Suppressor macrophage treated with lipopolysaccharide for 4 hours (primary cell): ENCODE data around the gene STYK1.
"Not testable (repeated sequence)": the region's sequence is repeated elsewhere in the genome, so short reads cannot be mapped to it uniquely, and the experiment has no call there.

ENCODE experiments used
- DNase-seq: peaks from one replicate; pipeline ENCODE4 v3.0.0-alpha.2; 2020

STYK1 gene

DNA sequence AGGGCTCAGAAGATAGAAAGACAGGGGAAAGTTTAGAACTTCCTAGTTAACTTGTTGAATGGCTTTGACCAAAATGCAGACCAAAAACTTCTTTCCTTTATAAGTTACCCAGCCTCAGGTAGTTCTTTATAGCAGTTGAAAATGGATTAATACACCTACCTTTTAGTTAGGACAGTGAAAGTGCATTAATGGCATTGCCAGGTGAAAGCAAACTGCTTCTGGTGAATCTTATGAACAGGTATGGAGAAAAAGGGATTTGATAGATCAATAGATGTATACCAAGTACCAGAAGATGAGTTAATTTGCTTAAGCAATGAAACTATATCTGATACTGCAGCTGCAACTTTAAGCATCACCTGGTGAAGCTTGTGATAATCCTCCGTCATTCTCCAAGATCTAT, 14.2 kb upstream of the STYK1 start:
- no peak for DNase-seq

DNA sequence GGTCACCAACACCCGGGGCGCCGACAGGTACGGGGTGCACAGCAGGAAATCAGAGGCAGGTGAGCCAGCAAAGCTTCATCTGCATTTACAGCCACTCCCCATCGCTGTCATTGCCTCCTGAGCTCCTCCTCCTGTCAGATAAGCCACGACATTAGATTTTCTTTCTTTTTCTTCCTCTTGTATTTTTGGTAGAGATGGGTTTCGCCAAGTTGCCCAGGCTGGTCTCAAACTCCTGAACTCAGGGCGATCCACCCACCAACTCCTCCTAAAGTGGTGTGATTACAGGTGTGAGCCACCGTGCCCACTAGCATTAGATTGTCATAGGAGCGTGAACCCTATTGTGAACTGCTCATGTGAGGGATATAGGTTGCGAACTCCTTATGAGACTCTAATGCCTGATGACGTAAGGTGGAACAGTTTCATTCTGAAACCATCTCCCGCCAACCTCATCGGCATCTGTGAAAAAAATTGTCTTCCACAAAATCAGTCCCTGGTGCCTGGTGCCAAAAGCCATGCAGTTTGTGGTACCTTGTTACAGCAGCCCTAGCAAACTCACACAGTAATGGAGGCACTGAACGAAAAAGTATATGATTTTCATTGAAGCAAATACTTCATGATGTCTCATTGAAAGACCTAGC, 1.5 kb downstream of the STYK1 start:
- no peak for DNase-seq

DNA sequence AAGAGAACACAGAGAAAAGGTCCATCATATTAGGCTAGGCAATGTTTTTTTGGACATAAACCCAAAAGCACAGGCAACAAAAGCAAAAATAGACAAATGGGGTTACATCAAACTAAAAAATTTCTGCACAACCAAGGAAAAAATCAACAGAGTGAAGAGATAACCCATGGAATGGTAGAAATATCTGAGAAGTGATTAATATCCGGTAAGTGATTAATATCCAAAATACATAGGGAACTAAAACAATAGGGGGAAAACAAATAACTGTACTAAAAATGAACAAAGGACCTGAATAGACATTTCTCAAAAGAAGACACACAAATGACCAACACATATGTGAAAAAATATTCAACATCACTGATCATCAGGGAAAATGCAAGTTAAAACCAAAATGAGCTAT, 4.3 kb downstream of the STYK1 start:
- no peak for DNase-seq

DNA sequence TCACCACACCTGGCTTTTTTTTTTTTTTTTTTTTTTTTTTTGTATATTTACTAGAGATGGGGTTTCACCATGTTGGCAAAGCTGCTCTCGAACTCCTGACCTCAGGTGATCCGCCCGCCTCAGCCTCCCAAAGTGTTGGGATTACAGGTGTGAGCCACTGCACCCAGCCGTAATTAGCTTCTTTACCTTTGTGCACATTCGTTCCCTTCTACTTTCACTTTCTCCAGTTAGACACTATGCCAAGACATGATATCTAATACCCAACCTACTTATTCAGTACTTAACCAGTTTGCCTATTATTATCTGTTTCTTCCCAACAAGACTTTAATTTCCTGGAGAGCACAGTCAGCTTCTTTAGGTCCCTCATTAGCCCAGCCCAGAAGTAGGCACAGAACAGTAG, 5.3 kb downstream of the STYK1 start:
- DNase-seq = no peak

DNA sequence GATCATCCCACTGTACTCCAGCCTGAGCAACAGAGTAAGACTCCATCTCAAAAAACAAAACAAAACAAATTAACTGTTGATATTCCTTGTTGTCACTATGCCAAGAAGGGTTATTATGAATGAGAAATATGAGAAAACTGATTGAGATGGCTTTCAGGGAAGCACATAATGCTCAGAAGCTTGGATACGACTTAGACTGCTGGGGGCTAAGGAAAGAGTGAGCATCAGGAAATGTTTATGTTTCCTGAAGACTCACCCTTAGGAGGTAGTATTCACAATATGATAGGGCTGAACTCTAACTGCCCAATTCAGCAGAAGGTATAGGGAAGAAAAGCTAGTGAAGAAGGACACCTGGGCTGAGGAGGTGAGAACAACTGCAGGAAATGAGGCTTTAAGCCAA, 6.3 kb downstream of the STYK1 start:
- no peak for DNase-seq

DNA sequence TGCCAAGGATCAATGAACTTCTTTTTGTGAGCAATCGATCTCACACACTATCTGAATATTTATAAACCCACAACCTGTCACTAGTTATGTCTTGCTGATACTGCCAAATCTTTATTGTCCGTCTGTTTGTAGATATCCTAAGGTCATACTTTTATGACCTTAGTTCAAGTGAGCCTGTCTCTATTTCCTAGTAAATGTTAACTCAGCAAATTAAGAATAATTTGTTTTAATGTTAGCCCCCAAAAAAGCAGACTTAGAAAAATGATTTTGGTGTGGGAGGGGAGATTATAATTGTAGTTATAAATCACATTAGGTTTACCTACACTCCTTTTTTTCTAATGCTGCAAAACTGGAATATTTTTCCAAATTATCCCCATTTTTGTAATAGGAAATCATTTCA, 9.4 kb downstream of the STYK1 start:
- no peak for DNase-seq

DNA sequence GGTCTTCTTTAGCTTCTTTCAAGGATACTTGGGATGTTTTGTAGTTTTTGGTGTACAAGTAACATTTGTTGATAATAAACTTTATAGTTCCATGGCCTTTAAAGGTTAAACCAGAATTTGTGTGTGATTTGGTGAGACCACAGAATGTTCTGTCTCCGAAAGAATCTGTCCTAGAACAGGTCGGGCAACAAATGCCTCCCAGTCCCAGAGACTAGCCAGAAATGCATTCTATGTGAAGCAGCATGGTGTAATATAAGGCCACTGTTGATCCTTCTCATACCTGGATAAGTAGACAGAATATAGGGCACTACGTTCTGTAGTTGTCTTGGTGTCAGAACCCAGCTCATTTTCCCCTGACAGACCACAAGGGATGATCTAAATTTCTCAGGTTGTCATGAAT, 10.0 kb downstream of the STYK1 start:
- no peak for DNase-seq

DNA sequence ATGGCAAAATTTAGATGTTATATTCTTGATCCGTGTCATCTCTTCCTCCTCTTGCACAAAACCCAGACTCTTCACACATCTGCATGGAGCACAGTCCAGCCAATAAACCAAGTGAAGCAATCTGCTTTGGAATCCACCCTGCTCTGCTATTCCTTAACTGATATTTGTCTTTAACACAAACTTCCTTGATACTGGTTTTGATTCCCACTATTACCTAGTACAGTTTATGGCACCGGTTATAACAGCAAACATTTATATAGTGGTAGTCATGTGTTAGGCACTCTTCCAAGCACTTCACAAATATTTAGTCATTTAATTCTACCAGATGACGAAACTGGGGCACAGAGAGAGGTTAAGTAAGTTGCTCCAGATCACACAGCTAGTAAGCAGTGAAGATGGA, 12.5 kb downstream of the STYK1 start:
- DNase-seq = no peak

DNA sequence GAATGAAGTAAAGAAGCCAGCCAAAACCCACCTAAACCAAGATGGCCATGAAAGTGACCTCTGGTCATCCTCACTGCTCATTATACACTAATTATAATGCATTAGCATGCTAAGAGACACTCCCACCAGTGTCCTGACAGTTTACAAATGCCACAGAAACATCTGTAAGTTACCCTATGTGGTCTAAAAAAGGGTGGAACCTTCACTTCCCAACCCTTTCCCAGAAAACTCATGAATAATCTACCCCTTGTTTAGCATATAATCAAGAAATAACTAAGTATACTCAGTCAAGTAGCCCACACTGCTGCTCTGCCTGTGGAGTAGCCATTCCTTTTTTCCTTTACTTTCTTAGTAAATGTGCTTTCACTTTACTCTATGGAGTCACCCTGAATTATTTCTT, 19.8 kb downstream of the STYK1 start:
- DNase-seq = no peak

DNA sequence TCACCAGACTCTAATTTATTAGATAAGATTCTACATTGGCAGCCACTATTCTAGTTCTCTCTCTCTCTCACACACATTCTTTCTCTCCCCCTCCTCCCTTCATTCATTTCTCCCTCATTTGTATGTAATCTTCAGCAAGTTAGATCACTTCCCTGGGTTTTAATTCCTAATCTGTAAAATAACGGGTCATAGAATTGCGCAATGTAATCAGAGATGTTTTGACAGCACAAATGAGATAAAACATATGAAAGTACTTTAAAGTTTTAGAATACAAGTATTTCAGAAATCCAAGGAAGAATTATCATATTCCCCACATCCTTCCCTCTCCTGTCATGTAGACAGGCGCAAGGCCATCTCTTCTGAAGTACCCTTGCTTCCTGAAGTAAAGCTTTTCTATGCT, 21.7 kb downstream of the STYK1 start:
- no peak for DNase-seq

DNA sequence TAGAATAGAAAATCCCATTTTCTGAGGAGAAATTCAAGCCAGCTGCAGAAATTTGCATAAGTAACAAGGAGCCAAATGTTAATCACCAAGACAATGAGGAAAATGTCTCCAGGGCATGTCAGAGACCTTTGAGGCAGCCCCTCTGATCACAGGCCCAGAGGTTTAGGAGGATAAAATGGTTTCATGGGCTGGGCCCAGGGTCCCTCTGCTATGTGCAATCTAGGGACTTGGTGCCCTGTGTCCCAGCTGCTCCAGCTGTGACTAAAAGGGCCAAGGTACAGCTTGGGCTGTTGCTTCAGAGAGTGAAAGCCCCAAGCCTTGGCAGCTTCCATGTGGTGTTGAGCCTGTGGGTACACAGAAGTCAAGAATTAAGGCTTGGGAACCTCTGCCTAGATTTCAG, 27.3 kb downstream of the STYK1 start:
- DNase-seq = not testable (repeated sequence)

DNA sequence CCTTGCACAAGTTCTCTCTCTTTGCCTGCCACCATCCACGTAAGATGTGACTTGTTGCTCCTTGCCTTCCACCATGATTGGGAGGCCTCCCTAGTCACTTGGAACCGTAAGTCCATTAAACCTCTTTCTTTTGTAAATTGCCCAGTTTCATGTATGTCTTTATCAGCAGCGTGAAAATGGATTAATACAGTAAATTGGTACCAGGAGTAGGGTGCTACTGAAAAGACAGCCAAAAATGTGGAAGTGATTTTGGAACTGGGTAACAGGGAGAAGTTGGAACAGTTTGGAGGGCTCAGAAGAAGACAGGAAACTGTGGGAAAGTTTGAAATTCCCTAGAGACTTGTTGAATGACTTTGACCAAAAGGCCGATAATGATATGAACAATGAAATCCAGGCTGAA, 27.9 kb downstream of the STYK1 start:
- DNase-seq = no peak

DNA sequence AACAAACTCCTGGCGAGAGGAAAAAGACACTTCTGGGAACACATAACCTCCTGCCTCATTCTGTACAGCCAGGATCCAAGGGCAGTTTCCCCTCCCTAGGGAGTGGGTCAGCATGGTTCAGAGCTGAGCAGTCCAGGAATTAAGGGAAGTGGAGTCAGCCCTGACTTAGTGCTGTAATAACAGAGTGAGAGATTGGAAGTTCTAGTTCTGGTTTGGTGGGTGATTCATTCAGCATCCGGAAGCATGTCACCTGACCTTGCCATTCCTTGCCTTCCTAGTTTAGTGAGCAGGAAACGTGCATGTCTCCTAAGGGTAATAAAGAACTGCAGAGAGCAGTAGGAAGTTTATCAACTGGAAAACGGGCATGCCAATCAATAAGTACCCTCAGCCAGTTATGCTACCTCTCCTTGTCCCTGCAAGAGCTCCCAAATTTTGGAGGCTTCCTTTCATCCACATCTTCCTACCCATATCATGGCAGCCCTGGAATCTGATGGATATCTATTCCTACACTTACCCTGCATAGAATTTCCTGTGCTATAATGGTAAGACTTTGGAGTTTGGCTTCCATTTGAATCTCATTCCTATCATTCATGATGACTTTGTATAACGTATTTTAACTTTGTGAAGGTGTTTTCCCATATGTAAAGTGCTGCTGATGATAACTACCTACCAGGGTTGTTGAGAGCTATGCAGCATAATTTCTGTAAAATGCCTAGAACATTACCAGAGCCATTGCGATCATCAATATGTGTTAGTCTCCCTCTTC, 31.9 kb downstream of the STYK1 start:
- no peak for DNase-seq

DNA sequence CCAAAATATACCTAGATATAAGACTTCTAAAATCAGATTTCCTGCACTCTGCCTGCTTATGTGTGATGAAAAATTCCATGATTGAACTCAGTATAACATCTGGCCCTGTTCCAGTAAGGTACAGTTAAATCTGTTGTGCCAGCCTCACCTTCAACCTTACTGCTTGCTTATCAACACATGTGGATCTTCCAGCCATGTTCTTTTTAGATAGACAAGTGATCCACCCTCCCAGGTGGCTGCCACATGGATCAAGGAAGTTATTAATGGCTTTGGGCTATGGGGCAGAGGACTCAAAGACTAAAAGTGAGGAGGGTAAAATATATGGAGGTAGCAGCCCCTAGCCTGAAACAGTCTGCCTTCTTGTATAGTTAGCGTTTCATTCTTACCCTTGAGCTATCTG, 35.1 kb downstream of the STYK1 start:
- no peak for DNase-seq

DNA sequence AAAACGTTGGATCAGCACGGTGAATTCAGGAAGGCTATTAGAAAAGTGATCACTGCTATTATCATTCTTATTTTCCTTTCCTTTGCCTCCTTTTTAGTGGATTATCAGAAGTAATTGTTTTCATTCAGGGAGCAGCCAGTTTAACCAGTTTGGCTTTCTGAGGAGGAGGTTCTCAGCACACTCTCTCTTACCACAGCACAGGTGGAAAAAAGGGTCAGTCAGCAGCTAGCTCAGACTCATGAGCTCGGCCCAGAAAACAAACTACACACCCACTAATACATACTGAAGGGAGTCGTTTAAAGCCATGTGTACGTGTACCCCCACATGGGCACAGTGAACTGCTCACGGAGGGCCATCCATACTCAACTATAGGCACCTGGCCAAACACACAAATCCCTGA, 37.2 kb downstream of the STYK1 start:
- no peak for DNase-seq

DNA sequence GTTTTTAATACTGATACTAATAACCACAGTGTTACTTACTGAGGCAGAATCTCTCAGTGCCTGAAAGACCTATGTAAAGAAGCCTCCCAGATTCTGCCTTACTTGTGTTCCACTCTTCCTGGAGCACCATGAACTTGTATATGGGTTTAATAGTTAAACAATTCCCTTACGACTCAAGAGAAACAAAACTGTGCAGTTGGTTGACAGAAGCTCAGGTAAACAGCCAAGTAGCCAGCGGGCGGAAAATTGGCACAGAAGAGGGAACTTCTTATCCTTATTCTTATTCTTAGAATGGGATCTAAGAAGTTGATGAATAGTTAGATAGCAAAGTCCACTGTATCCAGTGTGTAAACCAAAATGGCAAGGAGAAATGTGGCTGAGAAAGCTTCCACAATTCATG, 37.7 kb downstream of the STYK1 start:
- no peak for DNase-seq

DNA sequence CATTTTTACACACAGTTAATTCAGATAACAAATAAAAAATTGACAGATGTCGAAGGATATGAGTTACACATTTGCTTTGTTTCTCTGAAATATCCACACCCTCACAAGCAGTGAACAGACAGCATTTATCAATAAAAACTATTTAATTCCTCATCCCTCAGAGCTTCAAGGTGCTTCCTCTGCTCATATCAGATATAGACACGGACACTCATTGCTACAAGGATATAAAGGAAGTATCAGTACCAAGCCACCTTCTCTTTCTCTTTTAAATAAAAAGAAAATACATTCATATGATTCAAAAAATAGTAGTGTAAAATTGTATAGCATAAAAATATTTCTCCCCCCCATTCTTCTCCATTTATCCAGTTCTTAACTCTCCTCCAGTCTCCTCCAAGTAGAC, 38.5 kb downstream of the STYK1 start:
- no peak for DNase-seq

DNA sequence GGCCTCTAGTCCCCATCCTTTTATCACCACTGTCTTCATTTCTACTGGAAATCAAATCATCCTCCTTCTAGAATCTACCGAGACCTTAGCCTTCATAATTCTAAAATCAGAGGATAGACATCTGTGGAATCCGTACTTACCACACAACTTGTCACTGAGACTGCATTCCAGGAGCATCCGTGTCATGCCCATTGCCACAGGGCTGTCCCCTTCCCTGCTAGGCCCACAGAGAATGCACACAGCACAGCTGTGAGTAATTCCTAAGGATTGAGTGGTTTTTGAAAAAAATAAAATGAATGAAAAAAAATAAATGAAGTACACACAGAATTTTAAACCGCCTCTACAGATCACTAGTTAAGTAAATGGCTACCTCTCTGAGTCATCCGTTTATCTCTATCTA, 39.4 kb downstream of the STYK1 start:
- DNase-seq = no peak

DNA sequence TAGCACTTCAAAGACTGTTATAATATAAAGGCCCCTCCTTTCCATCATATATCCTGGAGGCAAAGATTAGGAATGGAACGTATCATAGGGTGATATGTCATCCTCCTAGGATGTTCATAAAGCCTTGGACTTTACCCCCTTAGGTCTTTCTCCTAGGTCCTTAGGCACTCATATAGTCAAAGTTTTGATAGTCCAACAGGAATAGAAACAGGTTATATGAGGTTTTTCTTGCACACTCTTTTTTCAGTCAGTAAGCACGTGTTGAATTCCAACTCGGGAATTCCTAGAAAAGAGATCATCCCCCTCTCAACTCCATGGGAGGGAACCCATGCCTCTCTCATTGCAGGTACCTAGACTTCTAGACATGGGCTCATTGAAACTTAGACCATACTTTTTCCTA, 40.3 kb downstream of the STYK1 start:
- no peak for DNase-seq

DNA sequence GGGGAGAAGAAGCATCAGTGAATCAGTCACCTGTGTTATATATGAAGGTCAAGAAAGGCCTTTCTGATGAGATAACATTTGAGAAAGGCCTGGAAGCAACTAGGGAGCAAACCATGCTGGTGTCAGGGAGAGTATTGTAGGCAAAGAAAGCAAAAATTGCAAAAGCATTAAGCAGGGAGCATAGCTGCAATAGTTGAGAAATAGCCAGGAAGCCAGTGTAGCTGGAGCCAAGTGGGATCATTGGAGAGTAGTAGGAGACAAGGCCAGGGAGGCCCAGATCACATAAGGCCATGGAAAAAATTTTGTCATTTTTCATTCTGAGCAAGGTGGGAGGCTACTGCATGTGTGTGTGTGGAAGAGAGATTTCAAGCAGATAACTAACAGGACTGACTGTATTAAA, 41.6 kb downstream of the STYK1 start:
- DNase-seq = no peak

DNA sequence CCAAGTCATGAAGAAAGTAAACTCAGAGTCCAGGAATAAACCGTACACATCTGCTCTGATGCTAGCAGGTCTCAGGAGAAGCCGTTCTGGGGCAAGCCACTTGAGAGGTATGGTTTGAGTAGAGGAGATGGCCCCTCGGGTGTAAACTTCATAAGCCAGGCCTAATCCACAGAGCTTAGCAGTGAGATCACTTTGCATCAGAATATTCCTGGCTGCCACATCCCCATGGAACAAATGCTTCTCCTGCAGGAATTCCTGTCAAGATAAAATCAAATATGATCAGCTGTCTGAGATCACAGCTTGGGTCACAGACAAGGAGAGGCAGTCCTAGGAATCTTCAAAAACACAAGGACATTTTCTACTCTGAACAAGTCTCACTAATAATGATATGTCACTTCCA, 49.2 kb downstream of the STYK1 start:
- DNase-seq = no peak

DNA sequence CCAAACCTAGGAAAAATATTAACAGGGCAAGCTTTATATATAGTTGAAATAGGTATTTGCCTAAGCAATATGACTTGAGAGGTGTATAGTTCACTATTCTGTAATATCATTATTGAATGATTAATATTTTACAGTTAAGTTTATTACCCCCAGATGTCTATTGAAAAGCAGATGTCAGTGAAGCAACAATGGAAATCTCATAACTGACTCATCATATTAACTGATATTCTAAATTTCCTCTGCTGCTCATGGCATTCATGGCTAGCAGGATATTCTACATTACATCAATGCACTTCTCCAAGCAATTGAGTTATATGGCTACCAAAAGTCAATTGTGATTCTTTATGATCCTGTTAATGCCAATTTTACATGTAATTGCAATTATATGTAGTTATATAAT, 50.7 kb downstream of the STYK1 start:
- no peak for DNase-seq

DNA sequence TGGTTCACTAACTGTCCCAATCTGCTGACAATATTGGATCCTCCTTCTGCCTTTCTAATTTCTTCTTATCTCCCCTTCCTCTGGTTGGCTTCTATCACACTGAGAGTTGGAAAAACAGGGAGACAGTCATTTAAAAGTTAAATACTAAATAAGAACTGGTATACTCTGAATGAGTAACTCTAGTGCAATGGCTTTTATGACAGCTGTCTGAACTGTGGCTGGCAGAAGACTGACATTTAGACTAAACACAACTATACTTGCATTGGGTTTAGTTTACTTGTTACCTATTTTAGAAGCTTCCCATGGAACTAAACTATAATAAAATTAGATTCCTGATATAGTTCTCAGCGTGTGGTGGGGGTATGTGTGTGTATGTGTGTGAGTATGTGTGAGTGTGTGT, 52.6 kb downstream of the STYK1 start:
- no peak for DNase-seq

DNA sequence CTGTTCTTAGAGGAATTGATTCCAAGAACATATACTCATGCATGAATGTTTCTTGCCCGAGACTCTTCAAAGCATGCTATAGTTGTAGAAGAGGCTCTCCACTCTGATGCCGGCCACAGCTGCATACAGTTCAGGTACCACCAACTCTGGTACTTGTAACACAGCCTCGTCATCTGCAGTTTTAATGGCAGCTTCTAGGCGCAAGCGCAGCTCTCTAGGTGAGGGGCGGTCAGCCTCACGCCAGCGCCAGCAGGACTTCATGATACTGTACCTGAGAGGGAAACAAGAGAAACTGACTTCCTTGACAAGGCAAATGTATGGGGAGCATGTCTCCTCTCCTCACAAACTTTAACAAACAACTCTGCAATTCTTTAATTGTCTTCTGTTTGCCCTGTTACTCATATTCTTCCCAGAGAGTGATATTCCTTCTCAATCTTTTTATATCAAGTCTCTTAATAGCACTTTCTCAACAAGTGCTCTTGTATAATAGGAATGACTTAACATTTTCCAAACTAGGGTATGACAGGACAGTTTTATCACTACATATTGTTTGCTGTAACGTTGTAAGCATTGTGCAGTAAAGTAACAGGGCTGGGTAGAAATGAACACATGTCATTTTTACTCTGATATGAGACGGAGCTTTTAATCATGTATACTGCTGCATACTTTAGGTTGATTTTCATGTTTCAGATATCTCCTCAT, 53.6 kb downstream of the STYK1 start:
- no peak for DNase-seq
